Measurements from ENCODE around the gene ADORA1.

The ADORA1 gene

GRCh38 chr1:203163891-203164635 is 36.5 kb downstream of the ADORA1 start:
- no peak for TF ChIP-seq CTCF (IDR thresholded peaks at IDR 0.05; ENCODE audit: low read depth, low read length)
- in situ Hi-C loops (cut with HindIII; ENCODE audit: low sequenced_read_pairs): no loop called here
- H3K4me3 ChIP-seq (ENCODE audit: low read depth, low read length): no peak overlapping the region
- DNase-seq (ENCODE audit: low read depth, low spot score): no peak

- no peak for DNase-seq (ENCODE audit: low read depth, low spot score)
- no peak for TF ChIP-seq CTCF (IDR thresholded peaks at IDR 0.05; ENCODE audit: low read depth, low read length)
- H3K4me3 ChIP-seq (ENCODE audit: low read depth, low read length): no peak overlapping the region
- in situ Hi-C loops (cut with HindIII; ENCODE audit: low sequenced_read_pairs): no loop called here
These were observed 37.7 kb downstream of the ADORA1 start for GRCh38 chr1:203165101-203165799.

- TF ChIP-seq CTCF (IDR thresholded peaks at IDR 0.05; ENCODE audit: low read depth, low read length): no peak
- in situ Hi-C loops (cut with HindIII; ENCODE audit: low sequenced_read_pairs): no loop called here
- H3K4me3 ChIP-seq (ENCODE audit: low read depth, low read length): no peak overlapping the region
- no peak for DNase-seq (ENCODE audit: low read depth, low spot score)
These were observed 38.3 kb downstream of the ADORA1 start for GRCh38 chr1:203165800-203166161.

- no peak overlapping the region for H3K4me3 ChIP-seq (ENCODE audit: low read depth, low read length)
- DNase-seq (ENCODE audit: low read depth, low spot score): no peak
- TF ChIP-seq CTCF (IDR thresholded peaks at IDR 0.05; ENCODE audit: low read depth, low read length): no peak
- in situ Hi-C loops (cut with HindIII; ENCODE audit: low sequenced_read_pairs): no loop called here
These were observed 38.8 kb downstream of the ADORA1 start for GRCh38 chr1:203166192-203166940.

- H3K4me3 ChIP-seq (ENCODE audit: low read depth, low read length): no peak overlapping the region
- in situ Hi-C loops (cut with HindIII; ENCODE audit: low sequenced_read_pairs): no loop called here
- no peak for DNase-seq (ENCODE audit: low read depth, low spot score)
- TF ChIP-seq CTCF (IDR thresholded peaks at IDR 0.05; ENCODE audit: low read depth, low read length): no peak
These were observed 39.7 kb downstream of the ADORA1 start for GRCh38 chr1:203167026-203167912.

- DNase-seq (ENCODE audit: low read depth, low spot score): no peak
- in situ Hi-C loops (cut with HindIII; ENCODE audit: low sequenced_read_pairs): no loop called here
- TF ChIP-seq CTCF (IDR thresholded peaks at IDR 0.05; ENCODE audit: low read depth, low read length): no peak
- H3K4me3 ChIP-seq (ENCODE audit: low read depth, low read length): no peak overlapping the region
These were observed 40.3 kb downstream of the ADORA1 start for GRCh38 chr1:203167913-203168200.

All from astrocyte of the spinal cord (primary cell).